ENCODE measurements around the gene TMEM131L.

TMEM131L gene

GRCh38 chr4:153521999-153522801 is 56.0 kb downstream of the TMEM131L start:
- DNase-seq (ENCODE audit: low read depth in 2 of 2), result peak; percentile 33 to 34

- DNase-seq (ENCODE audit: low read depth in 2 of 2), result peak in 1 of 2 donors; percentile 26
These were observed 56.6 kb downstream of the TMEM131L start for GRCh38 chr4:153522802-153523094.

- DNase-seq (ENCODE audit: low read depth in 2 of 2), result no peak
These were observed 57.1 kb downstream of the TMEM131L start for GRCh38 chr4:153523164-153523796.

GRCh38 chr4:153523941-153524386 is 57.8 kb downstream of the TMEM131L start:
- DNase-seq (ENCODE audit: low read depth in 2 of 2), result no peak

- DNase-seq (ENCODE audit: low read depth in 2 of 2), result no peak
These were observed 58.5 kb downstream of the TMEM131L start for GRCh38 chr4:153524682-153525081.

- DNase-seq (ENCODE audit: low read depth in 2 of 2), result no peak
These were observed 61.5 kb downstream of the TMEM131L start for GRCh38 chr4:153527690-153528089.

GRCh38 chr4:153528705-153529485 is 62.7 kb downstream of the TMEM131L start:
- DNase-seq (ENCODE audit: low read depth in 2 of 2), result no peak

GRCh38 chr4:153529646-153530045 is 63.5 kb downstream of the TMEM131L start:
- DNase-seq (ENCODE audit: low read depth in 2 of 2), result no peak

GRCh38 chr4:153530284-153530999 is 64.3 kb downstream of the TMEM131L start:
- DNase-seq (ENCODE audit: low read depth in 2 of 2), result no peak

- no peak for DNase-seq (ENCODE audit: low read depth in 2 of 2)
These were observed 64.8 kb downstream of the TMEM131L start for GRCh38 chr4:153531000-153531358.

GRCh38 chr4:153531976-153532626 is 65.9 kb downstream of the TMEM131L start:
- DNase-seq (ENCODE audit: low read depth in 2 of 2), result no peak

GRCh38 chr4:153532636-153533035 is 66.5 kb downstream of the TMEM131L start:
- DNase-seq (ENCODE audit: low read depth in 2 of 2), result no peak

- DNase-seq (ENCODE audit: low read depth in 2 of 2), result no peak
These were observed 67.2 kb downstream of the TMEM131L start for GRCh38 chr4:153533387-153533786.

GRCh38 chr4:153534792-153535629 is 68.9 kb downstream of the TMEM131L start:
- no peak for DNase-seq (ENCODE audit: low read depth in 2 of 2)

GRCh38 chr4:153535772-153536513 is 69.8 kb downstream of the TMEM131L start:
- no peak for DNase-seq (ENCODE audit: low read depth in 2 of 2)

GRCh38 chr4:153537493-153537960 is 71.4 kb downstream of the TMEM131L start:
- DNase-seq (ENCODE audit: low read depth in 2 of 2), result no peak

- DNase-seq (ENCODE audit: low read depth in 2 of 2), result no peak
These were observed 72.6 kb downstream of the TMEM131L start for GRCh38 chr4:153538487-153539357.

GRCh38 chr4:153539422-153539821 is 73.3 kb downstream of the TMEM131L start:
- no peak for DNase-seq (ENCODE audit: low read depth in 2 of 2)
